HepG2 (cell line): Measurements from ENCODE around the gene DCAF7. TPM values are rescaled to one million over a fixed set of nuclear protein-coding genes. Genes with fewer than 3 reads are reported as not detected.

ENCODE experiments used
- ATAC-seq: fragments of 200-7000 bp; cut with Tn5 transposase; 3 replicates; pipeline ENCODE4 v1.9.1; 2020; ENCODE audit warnings: mild to moderate bottlenecking, moderate library complexity
- BruUV-seq: library from RNA; stranded (reverse); fragments of 400-500 nt; replicated peaks from 2 replicates; lab custom pipeline; 2021; lab: Mats Ljungman, UMichigan
- CTCF ChIA-PET: fragments of 300-600 bp; formaldehyde crosslinking; extraction: SDS; loops from one replicate; lab custom pipeline; 2021; ENCODE audit warnings: low total read pairs, inconsistent platforms, low intra/inter-chr PET ratio; lab: Yijun Ruan, JAX
- POLR2A ChIA-PET: fragments of 350-600 bp; sonication (Branson Sonifier 250); formaldehyde crosslinking; loops from one replicate; lab custom pipeline; 2020; ENCODE audit warnings: antibody characterized with exemption, inconsistent platforms; lab: Yijun Ruan, JAX
- DNase-seq: peaks from one replicate; pipeline ENCODE4 v3.0.0-alpha.2; 2015; ENCODE audit warnings: low spot score
- FAIRE-seq: peaks from 3 replicates; lab custom pipeline; 2011; peaks lifted over from hg19 to GRCh38; lab: Jason Lieb, UNC
- H2AFZ ChIP-seq: one replicate; pipeline ENCODE4 v1.6.1; 2011; ENCODE audit warnings: low read length, inconsistent platforms
- H3K27ac ChIP-seq: fragments of 300-600 bp; 3 replicates; pipeline ENCODE4 v1.8.0; 2011; ENCODE audit warnings: mixed run types, mild to moderate bottlenecking, mixed read lengths, low read length, inconsistent platforms; ENCODE audit not compliant: insufficient read depth; ENCODE audit errors: extremely low read length
- H3K27me3 ChIP-seq, 2 experiments: fragments of 200-600 bp in 1 of 2; 2 replicates in 1 of 2; 3 replicates in 1 of 2; pipeline versions ENCODE4 v1.6.0 to v1.8.0; 2011; ENCODE audit warnings: low read length in 2 of 2, mild to moderate bottlenecking in 2 of 2, moderate library complexity in 2 of 2, inconsistent platforms in 1 of 2; ENCODE audit not compliant: insufficient read depth in 2 of 2, control insufficient read depth in 1 of 2
- H3K36me3 ChIP-seq, 2 experiments: fragments of 200-600 bp in 1 of 2; replicated peaks in 1 of 2; 2 replicates in 1 of 2; 3 replicates in 1 of 2; pipeline versions ENCODE4 v1.5.1 to v1.8.0; 2011; ENCODE audit warnings: low read length in 2 of 2, inconsistent platforms in 1 of 2; ENCODE audit not compliant: insufficient read depth in 2 of 2, control insufficient read depth in 1 of 2
- H3K4me1 ChIP-seq: 2 replicates; pipeline ENCODE4 v1.5.1; 2012; ENCODE audit warnings: low read length, inconsistent platforms; ENCODE audit not compliant: insufficient read depth
- H3K4me2 ChIP-seq: 2 replicates; pipeline ENCODE4 v1.6.0; 2011; ENCODE audit warnings: low read depth, low read length, inconsistent platforms
- H3K4me3 ChIP-seq, 3 experiments: fragments of 200-600 bp in 1 of 3; sonication (generic), shearing (Covaris generic) in 1 of 3; replicated peaks in 1 of 3; 2 replicates each; pipeline ENCODE4 v1.5.1; 2011 to 2016; ENCODE audit warnings: low read length in 3 of 3, inconsistent platforms in 2 of 3, low read depth in 2 of 3, mild to moderate bottlenecking in 2 of 3, control low read depth in 1 of 3, mixed read lengths in 1 of 3; ENCODE audit not compliant: insufficient read depth in 1 of 3
- H3K79me2 ChIP-seq: one replicate; pipeline ENCODE4 v1.6.1; 2011; ENCODE audit warnings: low read length, inconsistent platforms; ENCODE audit not compliant: insufficient read depth
- H3K9ac ChIP-seq: 2 replicates; pipeline ENCODE4 v1.6.0; 2011; ENCODE audit warnings: mild to moderate bottlenecking, low read depth, low read length, inconsistent platforms; ENCODE audit not compliant: insufficient read depth
- H3K9me3 ChIP-seq: 2 replicates; pipeline ENCODE4 v1.5.1; 2012; ENCODE audit warnings: mild to moderate bottlenecking, low read length
- H4K20me1 ChIP-seq: 2 replicates; pipeline ENCODE4 v1.6.0; 2011; ENCODE audit warnings: inconsistent platforms, mild to moderate bottlenecking, low read length, moderate library complexity; ENCODE audit not compliant: insufficient read depth
- EP300 ChIP-seq, 3 experiments: sonication (generic) in 1 of 3; formaldehyde crosslinking in 1 of 3; IDR thresholded peaks; 2 replicates each; pipeline versions ENCODE4 v1.5.1 to v1.6.1; 2011 to 2020; ENCODE audit warnings: low read depth in 2 of 3, low read length in 2 of 3, borderline replicate concordance in 1 of 3, improper control_type of control experiment in 1 of 3, mild to moderate bottlenecking in 1 of 3, missing genetic modification reagents in 1 of 3, moderate library complexity in 1 of 3
- MAFF ChIP-seq: IDR thresholded peaks from 2 replicates; pipeline ENCODE4 v1.6.1; 2011; ENCODE audit warnings: low read depth, low read length, improper control_type of control experiment
- POGZ ChIP-seq: sonication (generic); formaldehyde crosslinking; IDR thresholded peaks from 2 replicates; pipeline ENCODE4 v1.4.0; 2020; ENCODE audit warnings: mild to moderate bottlenecking, missing genetic modification reagents
- RFXAP ChIP-seq: sonication (generic); formaldehyde crosslinking; IDR thresholded peaks from 2 replicates; pipeline ENCODE4 v1.4.0; 2020; ENCODE audit warnings: missing genetic modification reagents, borderline replicate concordance
- SALL1 ChIP-seq: sonication (generic); formaldehyde crosslinking; IDR thresholded peaks from 2 replicates; pipeline ENCODE4 v1.8.0; 2022; ENCODE audit warnings: mild to moderate bottlenecking, missing genetic modification reagents
- ZFP1 ChIP-seq: IDR thresholded peaks from 2 replicates; pipeline ENCODE4 v1.6.1; 2016
- ZNF121 ChIP-seq: sonication (generic); formaldehyde crosslinking; IDR thresholded peaks from 2 replicates; pipeline ENCODE4 v1.5.0; 2020; ENCODE audit warnings: mild to moderate bottlenecking, missing genetic modification reagents
- ZNF24 ChIP-seq: fragments of 450-650 bp; IDR thresholded peaks from 2 replicates; pipeline ENCODE4 v1.6.1; 2017; ENCODE audit warnings: antibody characterized with exemption, mild to moderate bottlenecking
- ZNF563 ChIP-seq: sonication (generic); formaldehyde crosslinking; IDR thresholded peaks from 2 replicates; pipeline ENCODE4 v1.8.0; 2022; ENCODE audit warnings: mild to moderate bottlenecking, moderate library complexity, missing genetic modification reagents
- WGBS: methylation state at CpG from one replicate; pipeline ENCODE4 v1.1.6; 2017; ENCODE audit warnings: low lambda C conversion rate; 5-methylcytosine and 5-hydroxymethylcytosine counted together
- in situ Hi-C: cut with HindIII; loops from 2 replicates; pipeline ENCODE4 v1.10.0; 2017; ENCODE audit warnings: low pct_unique_long_range_greater_than_20kb; ENCODE audit not compliant: extremely low pct_ligation_motif_present
- intact Hi-C: fragments of 100-400 bp; cut with micrococcal nuclease; formaldehyde crosslinking; loops from one replicate; pipeline ENCODE4 v1.10.0; 2022; ENCODE audit not compliant: unreplicated experiment
- polyA plus RNA-seq, 8 experiments: library from polyadenylated mRNA; depleted of rRNA in 3 of 8; stranded (reverse) in 7 of 8; unstranded in 1 of 8; fragments of >200 nt; fragmentation: Illumina TruSeq in 4 of 8; extraction: Trizol in 4 of 8; gene quantifications; 2 replicates each; pipeline versions ENCODE4 v1.2.1 to v1.2.3, GENCODE V29; 2011 to 2016; ENCODE audit warnings: low read depth in 4 of 8, missing spikeins in 1 of 8, mixed read lengths in 1 of 8; ENCODE audit not compliant: insufficient read depth in 1 of 8
- total RNA-seq, 5 experiments: library from RNA; depleted of rRNA; stranded (reverse); fragments of >200 nt; fragmentation: Illumina TruSeq; extraction: Trizol; gene quantifications; 2 replicates each; pipeline ENCODE4 v1.2.3, GENCODE V29; 2016; ENCODE audit warnings: low read depth in 1 of 5
- TF ChIP-seq, protein P1 (sequence below): sonication (generic); formaldehyde crosslinking; IDR thresholded peaks from 2 replicates; pipeline ENCODE4 v1.4.0; 2020; ENCODE audit warnings: mild to moderate bottlenecking, missing genetic modification reagents

DCAF7 gene
- total and polyA plus RNA-seq, 2 of the 13 experiments (the other 11 are each of a cell fraction or from before 2014, with no cell fraction given) = 55.2 to 73.4 TPM

DNA sequence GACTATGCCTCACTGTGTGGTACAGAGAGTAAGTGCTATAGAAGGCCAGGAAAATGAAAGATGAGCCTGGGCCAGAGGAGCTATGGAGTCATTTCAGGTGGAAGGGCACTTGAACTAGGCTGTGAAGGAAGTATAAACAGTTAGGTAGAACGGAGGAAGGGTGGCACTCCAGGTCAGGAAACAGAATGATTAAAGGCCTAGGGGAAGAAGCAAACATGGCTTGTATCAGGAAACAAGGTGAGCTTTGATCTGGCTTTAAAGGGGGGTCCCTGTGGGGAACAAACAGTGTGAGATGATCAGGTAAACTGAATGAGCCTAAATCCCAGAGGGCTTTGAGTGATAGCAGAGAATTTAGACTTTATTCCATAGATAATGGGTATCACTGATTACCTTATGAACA, 88.8 kb downstream of the DCAF7 start (continued):
- TF ChIP-seq, protein P1, sequence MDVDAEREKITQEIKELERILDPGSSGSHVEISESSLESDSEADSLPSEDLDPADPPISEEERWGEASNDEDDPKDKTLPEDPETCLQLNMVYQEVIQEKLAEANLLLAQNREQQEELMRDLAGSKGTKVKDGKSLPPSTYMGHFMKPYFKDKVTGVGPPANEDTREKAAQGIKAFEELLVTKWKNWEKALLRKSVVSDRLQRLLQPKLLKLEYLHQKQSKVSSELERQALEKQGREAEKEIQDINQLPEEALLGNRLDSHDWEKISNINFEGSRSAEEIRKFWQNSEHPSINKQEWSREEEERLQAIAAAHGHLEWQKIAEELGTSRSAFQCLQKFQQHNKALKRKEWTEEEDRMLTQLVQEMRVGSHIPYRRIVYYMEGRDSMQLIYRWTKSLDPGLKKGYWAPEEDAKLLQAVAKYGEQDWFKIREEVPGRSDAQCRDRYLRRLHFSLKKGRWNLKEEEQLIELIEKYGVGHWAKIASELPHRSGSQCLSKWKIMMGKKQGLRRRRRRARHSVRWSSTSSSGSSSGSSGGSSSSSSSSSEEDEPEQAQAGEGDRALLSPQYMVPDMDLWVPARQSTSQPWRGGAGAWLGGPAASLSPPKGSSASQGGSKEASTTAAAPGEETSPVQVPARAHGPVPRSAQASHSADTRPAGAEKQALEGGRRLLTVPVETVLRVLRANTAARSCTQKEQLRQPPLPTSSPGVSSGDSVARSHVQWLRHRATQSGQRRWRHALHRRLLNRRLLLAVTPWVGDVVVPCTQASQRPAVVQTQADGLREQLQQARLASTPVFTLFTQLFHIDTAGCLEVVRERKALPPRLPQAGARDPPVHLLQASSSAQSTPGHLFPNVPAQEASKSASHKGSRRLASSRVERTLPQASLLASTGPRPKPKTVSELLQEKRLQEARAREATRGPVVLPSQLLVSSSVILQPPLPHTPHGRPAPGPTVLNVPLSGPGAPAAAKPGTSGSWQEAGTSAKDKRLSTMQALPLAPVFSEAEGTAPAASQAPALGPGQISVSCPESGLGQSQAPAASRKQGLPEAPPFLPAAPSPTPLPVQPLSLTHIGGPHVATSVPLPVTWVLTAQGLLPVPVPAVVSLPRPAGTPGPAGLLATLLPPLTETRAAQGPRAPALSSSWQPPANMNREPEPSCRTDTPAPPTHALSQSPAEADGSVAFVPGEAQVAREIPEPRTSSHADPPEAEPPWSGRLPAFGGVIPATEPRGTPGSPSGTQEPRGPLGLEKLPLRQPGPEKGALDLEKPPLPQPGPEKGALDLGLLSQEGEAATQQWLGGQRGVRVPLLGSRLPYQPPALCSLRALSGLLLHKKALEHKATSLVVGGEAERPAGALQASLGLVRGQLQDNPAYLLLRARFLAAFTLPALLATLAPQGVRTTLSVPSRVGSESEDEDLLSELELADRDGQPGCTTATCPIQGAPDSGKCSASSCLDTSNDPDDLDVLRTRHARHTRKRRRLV = no peak
- TF ChIP-seq POGZ (CRISPR knock-in tag) (no peak), ZNF24 (no peak), ZNF563 (CRISPR knock-in tag) (no peak), MAFF (no peak), ZFP1 (CRISPR knock-in tag) (no peak), EP300 (IDR thresholded peaks at IDR 0.05; ENCODE audit: low read depth in 2 of 2, low read length in 2 of 2) (peak in 1 of 2 experiments; percentile 35; a peak in 1 of 4 replicates), EP300 (CRISPR knock-in tag; IDR thresholded peaks at IDR 0.05; ENCODE audit: borderline replicate concordance) (no peak), SALL1 (CRISPR knock-in tag) (0 out of 2 replicates have a peak, but pooled peaks have one; percentile 22), RFXAP (CRISPR knock-in tag) (no peak)

DNA sequence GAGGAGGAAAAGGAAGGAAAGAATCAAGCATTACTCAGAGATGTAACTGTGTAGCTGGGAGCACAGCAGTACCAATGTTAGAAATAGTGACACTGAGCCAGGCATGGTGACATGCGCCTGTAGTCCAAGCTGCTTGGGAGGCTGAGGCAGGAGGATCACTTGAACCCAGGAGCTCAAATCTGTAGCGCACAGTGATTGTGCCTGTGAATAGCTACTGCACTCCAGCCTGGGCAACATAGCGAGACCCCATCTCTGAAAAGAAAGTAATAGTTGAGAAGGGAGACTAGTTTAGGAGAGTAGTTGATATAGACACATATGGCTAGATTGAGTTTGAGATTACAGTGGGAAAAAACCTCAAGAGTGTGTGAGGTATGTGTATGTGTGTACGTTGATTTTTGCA, 89.8 kb downstream of the DCAF7 start:
- FAIRE-seq = no peak
- no peak for ATAC-seq
- ChIA-PET CTCF (no interaction called here), POLR2A (no interaction called here)
- intact Hi-C loops = no loop called here
- H3K9ac ChIP-seq = no peak overlapping the region
- H3K79me2 ChIP-seq = no peaks in the 10 kb centered on the region
- no peak overlapping the region for H3K27ac ChIP-seq
- no peak for DNase-seq
- in situ Hi-C loops = no loop called here
- H3K4me2 ChIP-seq = no peak overlapping the region
- H3K9me3 ChIP-seq = no peaks in the 10 kb centered on the region
- WGBS = over 99% methylated on average over 4 of the region's 4 CpGs
- H3K4me1 ChIP-seq = peaks cover 14% of the 10 kb centered on the region
- H4K20me1 ChIP-seq = no peaks in the 10 kb centered on the region
- no TSS peak for BruUV-seq
- H2AFZ ChIP-seq = no peak overlapping the region
- H3K4me3 ChIP-seq = no peak overlapping the region
- TF ChIP-seq RFXAP (CRISPR knock-in tag) (no peak), ZNF121 (peak; percentile 85)
- peaks cover 8 to 18% of the 10 kb centered on the region in 2 experiments for H3K36me3 ChIP-seq
- no peaks in the 10 kb centered on the region for H3K27me3 ChIP-seq
